H1 (cell line): ENCODE results near the gene TBCE. TPM values are rescaled to one million over a fixed set of nuclear protein-coding genes. Genes with fewer than 3 reads are reported as not detected.

Experiments used
- CTCF ChIA-PET: fragments of 300-600 bp; sonication (Branson Sonifier 250); formaldehyde crosslinking; loops from one replicate; lab custom pipeline; 2021; ENCODE audit not compliant: partially characterized antibody; lab: Charles Lee
- POLR2A ChIA-PET: fragments of 300-600 bp; sonication (Branson Sonifier 250); formaldehyde crosslinking; loops from one replicate; lab custom pipeline; 2021; ENCODE audit warnings: inconsistent platforms; ENCODE audit not compliant: partially characterized antibody; lab: Charles Lee
- DNase-seq, 2 experiments: peaks; one replicate each; pipeline versions ENCODE4 v3.0.0 to v3.0.0-alpha.2; 2010 to 2022; ENCODE audit warnings: low spot score in 2 of 2, low read depth in 1 of 2, mixed read lengths in 1 of 2
- FAIRE-seq: peaks from 2 replicates; lab custom pipeline; 2011; peaks lifted over from hg19 to GRCh38; lab: Jason Lieb, UNC
- H2AFZ ChIP-seq: 2 replicates; pipeline ENCODE4 v1.8.1; 2012; ENCODE audit warnings: low read length, inconsistent platforms
- H2AK5ac ChIP-seq: 2 replicates; pipeline ENCODE4 v1.6.1; 2013; ENCODE audit warnings: low read depth, low read length
- H2BK120ac ChIP-seq: replicated peaks from 2 replicates; pipeline ENCODE3; 2013; ENCODE audit warnings: low read depth, low read length, inconsistent platforms
- H2BK12ac ChIP-seq: 2 replicates; pipeline ENCODE4 v1.6.1; 2013; ENCODE audit warnings: low read depth, low read length
- H2BK15ac ChIP-seq: 2 replicates; pipeline ENCODE4 v1.6.1; 2013; ENCODE audit warnings: low read length
- H2BK20ac ChIP-seq: 2 replicates; pipeline ENCODE4 v1.6.1; 2013; ENCODE audit warnings: low read length
- H2BK5ac ChIP-seq: 2 replicates; pipeline ENCODE4 v1.6.1; 2013; ENCODE audit warnings: low read depth, low read length
- H3K14ac ChIP-seq: 2 replicates; pipeline ENCODE4 v1.6.1; 2013; ENCODE audit warnings: inconsistent platforms; ENCODE audit not compliant: insufficient read length
- H3K18ac ChIP-seq: 2 replicates; pipeline ENCODE4 v1.6.1; 2013; ENCODE audit warnings: low read length; ENCODE audit errors: extremely low read depth
- H3K23ac ChIP-seq: 2 replicates; pipeline ENCODE4 v1.6.1; 2013; ENCODE audit warnings: inconsistent platforms; ENCODE audit not compliant: insufficient read length
- H3K23me2 ChIP-seq: 2 replicates; pipeline ENCODE4 v1.6.1; 2013; ENCODE audit warnings: low read depth, low read length
- H3K27ac ChIP-seq: 2 replicates; pipeline ENCODE4 v1.6.1; 2011; ENCODE audit warnings: low read depth, low read length, inconsistent platforms
- H3K27me3 ChIP-seq, 4 experiments: replicated peaks in 1 of 4; 1 replicate in 1 of 4; 2 replicates in 3 of 4; pipeline versions ENCODE4 v1.6.1 to v1.8.1; 2011 to 2013; ENCODE audit warnings: low read length in 3 of 4, mild to moderate bottlenecking in 3 of 4, inconsistent platforms in 2 of 4, mixed read lengths in 2 of 4, moderate library complexity in 1 of 4; ENCODE audit not compliant: control insufficient read depth in 3 of 4, insufficient read depth in 3 of 4; ENCODE audit errors: extremely low read depth in 1 of 4
- H3K36me3 ChIP-seq, 4 experiments: 2 replicates each; pipeline versions ENCODE4 v1.6.1 to v1.8.1; 2011 to 2013; ENCODE audit warnings: mild to moderate bottlenecking in 4 of 4, low read length in 3 of 4, moderate library complexity in 2 of 4, control low read depth in 1 of 4, inconsistent platforms in 1 of 4; ENCODE audit not compliant: insufficient read depth in 4 of 4, control insufficient read depth in 2 of 4
- H3K4ac ChIP-seq: replicated peaks from 2 replicates; pipeline ENCODE3; 2013; ENCODE audit warnings: low read length, low read depth, mixed read lengths, inconsistent platforms; ENCODE audit not compliant: insufficient read length
- H3K4me1 ChIP-seq, 4 experiments: replicated peaks in 1 of 4; 1 replicate in 1 of 4; 2 replicates in 3 of 4; pipeline versions ENCODE4 v1.6.1 to v1.8.1; 2011 to 2013; ENCODE audit warnings: low read length in 3 of 4, inconsistent platforms in 2 of 4, mixed read lengths in 1 of 4; ENCODE audit not compliant: insufficient read depth in 4 of 4, control insufficient read depth in 3 of 4
- H3K4me2 ChIP-seq, 2 experiments: 2 replicates each; pipeline versions ENCODE4 v1.6.1 to v1.8.1; 2011 to 2013; ENCODE audit warnings: low read depth in 2 of 2, low read length in 2 of 2, control low read depth in 1 of 2, inconsistent platforms in 1 of 2, mild to moderate bottlenecking in 1 of 2; ENCODE audit not compliant: insufficient read depth in 1 of 2
- H3K4me3 ChIP-seq, 4 experiments: fragments of 200-600, 300-600 bp in 1 of 4; sonication (generic), shearing (Covaris generic), sonication (Bioruptor Twin) in 1 of 4; 2 replicates each; pipeline versions ENCODE4 v1.5.1 to v1.8.1; 2011 to 2016; ENCODE audit warnings: low read length in 4 of 4, low read depth in 3 of 4, control low read depth in 2 of 4, inconsistent platforms in 2 of 4, mild to moderate bottlenecking in 2 of 4, mixed read lengths in 1 of 4, moderate library complexity in 1 of 4; ENCODE audit not compliant: insufficient read depth in 2 of 4; ENCODE audit errors: extremely low read depth in 1 of 4
- H3K56ac ChIP-seq: replicated peaks from 2 replicates; pipeline ENCODE3; 2013; ENCODE audit warnings: low read depth, mild to moderate bottlenecking, mixed read lengths, low read length, inconsistent platforms; ENCODE audit not compliant: insufficient read length
- H3K79me1 ChIP-seq: 2 replicates; pipeline ENCODE4 v1.6.1; 2013; ENCODE audit warnings: low read depth, low read length, control low read depth
- H3K79me2 ChIP-seq, 2 experiments: 2 replicates each; pipeline versions ENCODE4 v1.6.1 to v1.8.1; 2012 to 2013; ENCODE audit warnings: low read length in 2 of 2, mild to moderate bottlenecking in 2 of 2, inconsistent platforms in 1 of 2; ENCODE audit not compliant: insufficient read depth in 2 of 2, control insufficient read depth in 1 of 2
- H3K9ac ChIP-seq, 4 experiments: replicated peaks in 1 of 4; 1 replicate in 1 of 4; 2 replicates in 3 of 4; pipeline versions ENCODE4 v1.6.1 to v1.8.1; 2011 to 2013; ENCODE audit warnings: low read depth in 3 of 4, low read length in 3 of 4, control low read depth in 2 of 4, mild to moderate bottlenecking in 2 of 4, moderate library complexity in 2 of 4, inconsistent platforms in 1 of 4; ENCODE audit errors: extremely low read depth in 1 of 4
- H3K9me3 ChIP-seq, 2 experiments: 2 replicates each; pipeline versions ENCODE4 v1.6.1 to v1.8.1; 2012 to 2013; ENCODE audit warnings: mild to moderate bottlenecking in 2 of 2, moderate library complexity in 2 of 2, control low read depth in 1 of 2, inconsistent platforms in 1 of 2, low read depth in 1 of 2, low read length in 1 of 2, mixed read lengths in 1 of 2; ENCODE audit not compliant: insufficient read depth in 2 of 2
- H4K20me1 ChIP-seq, 2 experiments: replicated peaks in 1 of 2; 2 replicates each; pipeline versions ENCODE3 to v1.8.1; 2011 to 2013; ENCODE audit warnings: inconsistent platforms in 2 of 2, low read length in 2 of 2, mild to moderate bottlenecking in 1 of 2; ENCODE audit not compliant: insufficient read depth in 2 of 2, control insufficient read depth in 1 of 2
- H4K5ac ChIP-seq: 2 replicates; pipeline ENCODE4 v1.6.1; 2013; ENCODE audit warnings: low read length, low read depth, mixed read lengths, inconsistent platforms; ENCODE audit not compliant: insufficient read length
- H4K8ac ChIP-seq: 2 replicates; pipeline ENCODE4 v1.8.0; 2013; ENCODE audit warnings: mild to moderate bottlenecking, moderate library complexity, low read length, inconsistent platforms; ENCODE audit not compliant: insufficient read depth; ENCODE audit errors: extremely low read depth
- H4K91ac ChIP-seq: replicated peaks from 2 replicates; pipeline ENCODE3; 2013; ENCODE audit warnings: low read length, mixed read lengths, inconsistent platforms; ENCODE audit not compliant: insufficient read length
- ATF2 ChIP-seq: IDR thresholded peaks from 2 replicates; pipeline ENCODE4 v1.6.1; 2012; ENCODE audit warnings: low read length, inconsistent platforms
- CBX5 ChIP-seq: fragments of 300-800, 300-1000 bp; sonication (generic); IDR thresholded peaks from 2 replicates; pipeline ENCODE4 v1.7.1; 2016; ENCODE audit warnings: antibody characterized with exemption, low read length, low read depth
- CBX8 ChIP-seq: fragments of 300-800, 300-1000 bp; sonication (generic); IDR thresholded peaks from 2 replicates; pipeline ENCODE4 v1.7.1; 2016; ENCODE audit warnings: low read depth, low read length, borderline replicate concordance
- CEBPB ChIP-seq: IDR thresholded peaks from 2 replicates; pipeline ENCODE4 v1.6.1; 2012; ENCODE audit warnings: low read depth, low read length
- HDAC6 ChIP-seq: IDR thresholded peaks from one replicate; pipeline ENCODE4 v1.7.1; 2012; ENCODE audit warnings: low read depth, mild to moderate bottlenecking, inconsistent platforms, low read length, moderate library complexity
- JUN ChIP-seq: IDR thresholded peaks from 2 replicates; pipeline ENCODE4 v1.6.1; 2011; ENCODE audit warnings: low read depth, mild to moderate bottlenecking, improper control_type of control experiment, low read length
- RXRA ChIP-seq: IDR thresholded peaks from 2 replicates; pipeline ENCODE4 v1.6.1; 2011; ENCODE audit warnings: low read depth, mild to moderate bottlenecking, low read length, moderate library complexity; ENCODE audit not compliant: insufficient read depth
- SP4 ChIP-seq: IDR thresholded peaks from 2 replicates; pipeline ENCODE4 v1.6.1; 2012; ENCODE audit warnings: low read length, inconsistent platforms
- TEAD4 ChIP-seq: IDR thresholded peaks from 2 replicates; pipeline ENCODE4 v1.6.1; 2012; ENCODE audit warnings: low read depth, low read length, inconsistent platforms, mixed read lengths
- WGBS, 2 experiments: shearing (Covaris generic) in 1 of 2; methylation state at CpG; one replicate each; pipeline versions ENCODE4 v1.1.6 to v1.1.7; 2013 to 2015; ENCODE audit warnings: low lambda C conversion rate in 2 of 2, mixed read lengths in 2 of 2, inconsistent platforms in 1 of 2, low coverage in 1 of 2, missing lambda C conversion rate in 1 of 2; ENCODE audit not compliant: insufficient replicate concordance in 2 of 2, insufficient coverage in 1 of 2, insufficient read length in 1 of 2; ENCODE audit errors: extremely low coverage in 1 of 2, missing lambda C conversion rate in 1 of 2; 5-methylcytosine and 5-hydroxymethylcytosine counted together
- polyA plus RNA-seq, 7 experiments: library from polyadenylated mRNA; depleted of rRNA in 3 of 7; stranded (reverse) in 5 of 7; unstranded in 2 of 7; fragments of >200 nt in 5 of 7; fragments of 200-250 nt in 2 of 7; gene quantifications; 1 replicate in 5 of 7; 2 replicates in 1 of 7; 4 replicates in 1 of 7; pipeline versions ENCODE4 v1.2.1 to v1.2.3, GENCODE V29; 2011 to 2013; ENCODE audit warnings: missing spikeins in 2 of 7, mixed read lengths in 2 of 7
- total RNA-seq: library from RNA; stranded (reverse); fragmentation: NEBNext Ultra II Directional; extraction: Animal tissue kit (Norgen Biotek cat#: 25700); gene quantifications from 2 replicates; pipeline ENCODE4 v1.2.1, GENCODE V29; 2021

TBCE gene
- total and polyA plus RNA-seq, 2 of the 8 experiments (the other 6 are each of a cell fraction or from before 2014, with no cell fraction given), result 22.7 to 42.9 TPM

- H3K4me1 ChIP-seq, result no peaks in the 10 kb centered on the region
- H2BK5ac ChIP-seq, result no peak overlapping the region
- H2BK12ac ChIP-seq, result no peak overlapping the region
- H4K20me1 ChIP-seq, result no peaks in the 10 kb centered on the region
- H3K56ac ChIP-seq, result no peak overlapping the region
- no peak overlapping the region for H3K4me2 ChIP-seq
- no peak overlapping the region for H4K8ac ChIP-seq
- H4K5ac ChIP-seq, result no peak overlapping the region
- no peaks in the 10 kb centered on the region for H3K27me3 ChIP-seq
- H2AFZ ChIP-seq, result no peak overlapping the region
- no peak for TF ChIP-seq CBX5
- TF ChIP-seq RXRA, result no peak
- no peak for TF ChIP-seq ATF2
- no peak for TF ChIP-seq SP4
- TF ChIP-seq JUN, result no peak
- no peak for TF ChIP-seq TEAD4
- TF ChIP-seq HDAC6, result no peak
- no peak for TF ChIP-seq CEBPB
- TF ChIP-seq CBX8, result no peak
- H3K27ac ChIP-seq, result no peak overlapping the region
- 91 to 100% methylated on average over 1 to 5 of the region's 5 CpGs for WGBS, 2 experiments
- H3K79me1 ChIP-seq, result no peaks in the 10 kb centered on the region; the same call in 1 of the 2 replicates
- POLR2A ChIA-PET, result no interaction called here
- no peak overlapping the region for H2BK120ac ChIP-seq
- CTCF ChIA-PET, result interaction anchor here (6.5 kb wide), 1 partner anchor 14 kb away, joined by 47 read pairs; no protein-coding TSS in a partner anchor
- DNase-seq (no peak), FAIRE-seq (no peak)
- H3K18ac ChIP-seq, result no peak overlapping the region
- H2AK5ac ChIP-seq, result no peak overlapping the region
- no peak overlapping the region for H3K14ac ChIP-seq
- no peaks in the 10 kb centered on the region for H3K79me2 ChIP-seq
- no peak overlapping the region for H3K9ac ChIP-seq
- no peak overlapping the region for H4K91ac ChIP-seq
- H3K4me3 ChIP-seq, result no peak overlapping the region
- H2BK15ac ChIP-seq, result no peak overlapping the region
- H2BK20ac ChIP-seq, result no peak overlapping the region
- H3K36me3 ChIP-seq, result no peaks in the 10 kb centered on the region; a peak in 2 of 8 replicates
- H3K23ac ChIP-seq, result no peak overlapping the region
- no peak overlapping the region for H3K4ac ChIP-seq
- H3K23me2 ChIP-seq, result no peaks in the 10 kb centered on the region
- no peaks in the 10 kb centered on the region for H3K9me3 ChIP-seq
Observed at GRCh38 chr1:235429143-235429542, 61.9 kb downstream of the TBCE start.
